GM18520 (cell line): ENCODE measurements around the gene DCUN1D3.

ENCODE experiments used
- ATAC-seq: cut with Tn5 transposase; IDR thresholded peaks from one replicate; pipeline ENCODE4 v1.9.1; 2021; ENCODE audit not compliant: unreplicated experiment

The DCUN1D3 gene

GRCh38 chr16:20920091-20920490 lies 19.9 kb upstream of the DCUN1D3 start:
- ATAC-seq, result no peak

- ATAC-seq, result no peak
Measured at GRCh38 chr16:20918486-20919239, 18.5 kb upstream of the DCUN1D3 start.

GRCh38 chr16:20916942-20917341 lies 16.8 kb upstream of the DCUN1D3 start:
- ATAC-seq, result no peak

- no peak for ATAC-seq
Measured at GRCh38 chr16:20916289-20916688, 16.1 kb upstream of the DCUN1D3 start.

GRCh38 chr16:20911361-20911760 lies 11.2 kb upstream of the DCUN1D3 start:
- ATAC-seq, result no peak

GRCh38 chr16:20910781-20911321 lies 10.7 kb upstream of the DCUN1D3 start:
- no peak for ATAC-seq

DNA sequence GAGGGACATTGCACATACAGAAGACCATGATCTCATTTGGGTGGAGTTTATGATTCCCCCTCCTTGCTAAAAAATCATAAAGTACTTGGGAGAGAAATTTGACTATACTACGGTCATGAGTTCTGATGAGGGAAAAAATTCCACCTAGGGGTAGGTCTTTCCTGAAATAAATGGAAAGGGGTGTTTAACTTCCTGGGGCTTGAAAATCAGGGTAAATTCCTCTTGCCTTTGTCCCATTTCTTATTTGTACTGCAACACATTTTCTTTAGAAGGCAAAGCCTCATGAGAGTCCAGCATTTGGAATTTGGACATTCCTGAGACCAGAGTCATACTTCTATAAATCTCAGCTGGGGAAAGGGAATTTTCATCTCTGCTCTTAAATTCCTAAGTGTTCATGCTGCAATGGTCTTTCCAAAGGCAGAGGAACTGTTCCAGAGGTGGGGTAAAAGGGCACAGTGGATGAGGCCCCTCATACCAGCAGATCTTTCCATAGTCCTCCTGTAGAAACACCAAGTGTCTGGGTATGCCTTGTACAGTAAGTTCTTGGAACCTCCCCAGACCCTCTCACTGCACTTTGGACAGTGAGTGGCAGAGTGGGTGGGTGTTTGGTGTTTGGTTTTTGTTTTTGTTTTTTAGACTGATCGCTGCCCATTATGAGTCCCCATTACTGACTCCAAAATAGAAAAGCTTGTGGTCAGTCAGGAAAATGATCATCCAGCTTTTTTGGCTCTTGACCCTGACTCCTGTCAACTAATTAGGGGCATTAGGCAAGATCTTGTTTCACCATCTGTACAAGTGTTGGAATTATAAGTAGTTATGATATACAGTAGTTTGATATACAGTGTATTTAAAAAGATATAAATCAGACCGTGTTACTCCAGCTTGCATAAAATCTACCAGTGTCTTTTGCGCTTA lies 6.4 kb upstream of the DCUN1D3 start:
- ATAC-seq, result no peak

DNA sequence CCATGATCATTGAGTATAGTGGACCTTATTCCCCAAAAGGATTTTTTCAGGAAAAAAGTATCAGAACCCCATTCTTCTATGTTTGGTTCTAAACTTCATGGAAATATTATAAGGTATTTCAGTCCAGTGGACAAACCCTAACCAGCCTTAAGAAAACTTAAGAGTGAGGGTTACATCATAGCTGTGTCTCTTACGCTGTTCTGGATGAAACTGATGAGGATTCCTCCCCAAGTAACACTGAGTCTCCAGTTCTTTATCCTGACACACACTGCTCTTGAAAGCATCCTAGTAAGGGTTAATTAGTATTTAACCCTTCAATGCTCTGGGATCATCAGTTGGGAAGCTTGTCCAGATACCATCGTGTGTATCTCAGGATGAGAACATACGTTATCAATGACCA lies 5.4 kb upstream of the DCUN1D3 start:
- ATAC-seq, result no peak

GRCh38 chr16:20904507-20905081 lies 4.4 kb upstream of the DCUN1D3 start:
- ATAC-seq, result no peak

GRCh38 chr16:20903899-20904506 lies 3.8 kb upstream of the DCUN1D3 start:
- no peak for ATAC-seq

GRCh38 chr16:20903116-20903898 lies 3.1 kb upstream of the DCUN1D3 start:
- ATAC-seq, result no peak

GRCh38 chr16:20902426-20902825 lies 2.3 kb upstream of the DCUN1D3 start:
- no peak for ATAC-seq

GRCh38 chr16:20901436-20902112 lies 1.4 kb upstream of the DCUN1D3 start:
- no peak for ATAC-seq

DNA sequence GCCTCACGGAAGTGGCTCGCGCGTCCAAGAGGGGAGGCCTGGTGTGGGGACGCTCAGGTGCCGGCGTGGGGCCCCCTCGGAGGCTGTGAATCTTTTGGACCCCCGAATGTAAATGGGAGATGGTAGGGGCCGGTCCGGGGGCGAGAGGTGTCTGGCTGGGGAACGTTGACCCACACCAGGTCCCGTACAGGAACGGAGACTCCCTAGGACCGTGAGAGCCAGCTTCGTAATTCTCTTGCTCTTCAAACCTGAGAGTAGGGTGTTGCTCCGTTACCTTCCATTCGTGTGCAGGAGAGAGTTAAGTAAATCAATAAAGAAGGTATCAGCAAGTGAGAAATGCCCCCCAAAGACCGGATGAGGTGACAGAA lies 894 bp upstream of the DCUN1D3 start:
- ATAC-seq, result no peak

GRCh38 chr16:20899477-20900298 lies 470 bp downstream of the DCUN1D3 start:
- ATAC-seq, result no peak

- no peak for ATAC-seq
Measured at GRCh38 chr16:20899071-20899470, 1.1 kb downstream of the DCUN1D3 start.

GRCh38 chr16:20897922-20898321 lies 2.2 kb downstream of the DCUN1D3 start:
- ATAC-seq, result no peak

DNA sequence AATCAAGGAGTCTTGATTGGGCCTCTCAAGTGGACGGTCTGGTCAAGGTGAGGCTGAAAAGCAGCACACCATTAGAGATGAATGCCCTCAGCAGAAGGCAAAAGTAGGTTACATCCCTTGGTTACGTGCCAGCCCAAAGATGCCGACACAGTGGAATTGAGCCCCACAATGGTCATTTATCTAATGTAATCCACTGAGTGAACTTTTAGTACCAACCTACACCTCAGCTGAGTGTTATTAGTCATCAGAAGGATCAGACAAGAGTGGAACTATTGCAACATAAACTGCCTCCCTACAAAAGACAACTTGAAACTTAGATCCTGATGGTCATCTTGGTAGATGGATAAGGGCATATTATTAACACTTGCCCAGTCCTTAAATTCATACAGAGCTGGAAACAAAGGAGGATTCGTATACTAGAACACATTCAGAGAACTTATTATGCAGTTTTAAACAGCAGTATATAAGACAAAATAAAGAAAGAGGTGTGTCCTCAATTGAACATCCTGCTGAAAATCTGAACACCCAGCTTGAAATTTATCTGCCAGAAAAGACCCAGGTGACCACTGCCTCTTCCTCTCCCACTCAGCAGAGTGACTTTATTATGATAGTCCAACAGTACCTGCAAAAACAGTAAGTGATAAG lies 2.8 kb downstream of the DCUN1D3 start:
- no peak for ATAC-seq
